Stimulated activated CD4-positive, alpha-beta T cell treated with anti-CD3 and anti-CD28 coated beads, Interleukin-1b, Interleukin-23, amount 100 ng/mL, for 48 hours (primary cell): ENCODE measurements around the gene RASGRP2.
"Not testable (repeated sequence)": the region's sequence is repeated elsewhere in the genome, so short reads cannot be mapped to it uniquely, and the experiment has no call there.

ENCODE experiments used
- DNase-seq: peaks from one replicate; pipeline ENCODE4 v3.0.0-alpha.2; 2020

The RASGRP2 gene

GRCh38 chr11:64718084-64718779 lies 25.7 kb downstream of the RASGRP2 start:
- no peak for DNase-seq

GRCh38 chr11:64717268-64717578 lies 26.7 kb downstream of the RASGRP2 start:
- no peak for DNase-seq

- no peak for DNase-seq
These were observed 27.3 kb downstream of the RASGRP2 start for GRCh38 chr11:64716473-64717267.

- no peak for DNase-seq
These were observed 28.0 kb downstream of the RASGRP2 start for GRCh38 chr11:64715756-64716472.

- DNase-seq: no peak
These were observed 28.8 kb downstream of the RASGRP2 start for GRCh38 chr11:64715110-64715509.

GRCh38 chr11:64714666-64715065 lies 29.3 kb downstream of the RASGRP2 start:
- no peak for DNase-seq

- DNase-seq: no peak
These were observed 30.1 kb downstream of the RASGRP2 start for GRCh38 chr11:64713781-64714363.

GRCh38 chr11:64713016-64713707 lies 30.8 kb downstream of the RASGRP2 start:
- DNase-seq: no peak

- no peak for DNase-seq
These were observed 31.4 kb downstream of the RASGRP2 start for GRCh38 chr11:64712430-64713015.

- DNase-seq: no peak
These were observed 32.0 kb downstream of the RASGRP2 start for GRCh38 chr11:64711956-64712362.

GRCh38 chr11:64711138-64711955 lies 32.6 kb downstream of the RASGRP2 start:
- DNase-seq: no peak

- DNase-seq: no peak
These were observed 33.4 kb downstream of the RASGRP2 start for GRCh38 chr11:64710418-64711137.

GRCh38 chr11:64705501-64705900 lies 38.4 kb downstream of the RASGRP2 start:
- DNase-seq: no peak

- DNase-seq: no peak
These were observed 40.9 kb downstream of the RASGRP2 start for GRCh38 chr11:64703048-64703447.

GRCh38 chr11:64701956-64702355 lies 42.0 kb downstream of the RASGRP2 start:
- not testable (repeated sequence) for DNase-seq

- no peak for DNase-seq
These were observed 45.5 kb downstream of the RASGRP2 start for GRCh38 chr11:64698427-64698826.

- no peak for DNase-seq
These were observed 46.1 kb downstream of the RASGRP2 start for GRCh38 chr11:64697663-64698375.

GRCh38 chr11:64696045-64696444 lies 47.9 kb downstream of the RASGRP2 start:
- DNase-seq: no peak

- DNase-seq: no peak
These were observed 48.4 kb downstream of the RASGRP2 start for GRCh38 chr11:64695548-64695947.

GRCh38 chr11:64694821-64695365 lies 49.0 kb downstream of the RASGRP2 start:
- DNase-seq: no peak
